ENCODE results near the gene USP22.

DNA sequence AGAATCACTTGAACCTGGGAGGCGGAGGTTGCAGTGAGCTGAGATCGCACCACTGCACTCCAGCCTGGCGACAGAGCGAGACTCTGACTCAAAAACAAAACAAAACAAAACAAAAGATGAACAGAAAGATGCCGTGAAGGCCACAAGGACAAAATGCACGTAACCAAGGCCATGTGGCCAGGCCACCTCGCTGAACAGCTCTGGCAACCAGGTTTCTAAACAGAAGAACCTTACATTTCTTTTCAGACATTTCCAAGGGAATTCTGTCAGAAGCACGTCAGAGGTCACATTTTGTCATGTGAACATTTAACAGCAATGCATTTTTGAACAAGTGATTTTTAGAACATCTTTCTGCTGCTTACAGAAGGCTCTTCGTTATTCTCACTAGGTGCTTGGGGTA, 28.8 kb downstream of the USP22 start:
- TF ChIP-seq, protein P1, sequence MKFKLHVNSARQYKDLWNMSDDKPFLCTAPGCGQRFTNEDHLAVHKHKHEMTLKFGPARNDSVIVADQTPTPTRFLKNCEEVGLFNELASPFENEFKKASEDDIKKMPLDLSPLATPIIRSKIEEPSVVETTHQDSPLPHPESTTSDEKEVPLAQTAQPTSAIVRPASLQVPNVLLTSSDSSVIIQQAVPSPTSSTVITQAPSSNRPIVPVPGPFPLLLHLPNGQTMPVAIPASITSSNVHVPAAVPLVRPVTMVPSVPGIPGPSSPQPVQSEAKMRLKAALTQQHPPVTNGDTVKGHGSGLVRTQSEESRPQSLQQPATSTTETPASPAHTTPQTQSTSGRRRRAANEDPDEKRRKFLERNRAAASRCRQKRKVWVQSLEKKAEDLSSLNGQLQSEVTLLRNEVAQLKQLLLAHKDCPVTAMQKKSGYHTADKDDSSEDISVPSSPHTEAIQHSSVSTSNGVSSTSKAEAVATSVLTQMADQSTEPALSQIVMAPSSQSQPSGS (IDR thresholded peaks at IDR 0.05; ENCODE audit: low read length): no peak
- TF ChIP-seq EZH2 (IDR thresholded peaks at IDR 0.05; ENCODE audit: low read depth, low read length, severe bottlenecking) (no peak), JUND (IDR thresholded peaks at IDR 0.05; ENCODE audit: low read length) (no peak), POLR2A (IDR thresholded peaks at IDR 0.05; ENCODE audit: control extremely low read depth in 1 of 2, low read depth in 2 of 2, low read length in 2 of 2) (no peak), YY1 (IDR thresholded peaks at IDR 0.05; ENCODE audit: low read depth, low read length) (no peak), RAD21 (IDR thresholded peaks at IDR 0.05 in 1 of 2, conservative IDR thresholded peaks at IDR 0.05 in 1 of 2; ENCODE audit: low read depth in 2 of 2, low read length in 2 of 2) (no peak), RFX5 (IDR thresholded peaks at IDR 0.05; ENCODE audit: borderline replicate concordance, low read depth, low read length) (no peak), SIN3A (conservative IDR thresholded peaks at IDR 0.05 in 1 of 2, IDR thresholded peaks at IDR 0.05 in 1 of 2; ENCODE audit: low read depth in 1 of 2, low read length in 2 of 2) (no peak), CBX8 (IDR thresholded peaks at IDR 0.05; ENCODE audit: borderline replicate concordance, low read depth, low read length) (no peak)
- TF ChIP-seq, protein P2, sequence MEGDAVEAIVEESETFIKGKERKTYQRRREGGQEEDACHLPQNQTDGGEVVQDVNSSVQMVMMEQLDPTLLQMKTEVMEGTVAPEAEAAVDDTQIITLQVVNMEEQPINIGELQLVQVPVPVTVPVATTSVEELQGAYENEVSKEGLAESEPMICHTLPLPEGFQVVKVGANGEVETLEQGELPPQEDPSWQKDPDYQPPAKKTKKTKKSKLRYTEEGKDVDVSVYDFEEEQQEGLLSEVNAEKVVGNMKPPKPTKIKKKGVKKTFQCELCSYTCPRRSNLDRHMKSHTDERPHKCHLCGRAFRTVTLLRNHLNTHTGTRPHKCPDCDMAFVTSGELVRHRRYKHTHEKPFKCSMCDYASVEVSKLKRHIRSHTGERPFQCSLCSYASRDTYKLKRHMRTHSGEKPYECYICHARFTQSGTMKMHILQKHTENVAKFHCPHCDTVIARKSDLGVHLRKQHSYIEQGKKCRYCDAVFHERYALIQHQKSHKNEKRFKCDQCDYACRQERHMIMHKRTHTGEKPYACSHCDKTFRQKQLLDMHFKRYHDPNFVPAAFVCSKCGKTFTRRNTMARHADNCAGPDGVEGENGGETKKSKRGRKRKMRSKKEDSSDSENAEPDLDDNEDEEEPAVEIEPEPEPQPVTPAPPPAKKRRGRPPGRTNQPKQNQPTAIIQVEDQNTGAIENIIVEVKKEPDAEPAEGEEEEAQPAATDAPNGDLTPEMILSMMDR (IDR thresholded peaks at IDR 0.05; ENCODE audit: control extremely low read depth in 1 of 3, insufficient read depth in 1 of 3, low read depth in 1 of 3, low read length in 3 of 3): no peak
- TF ChIP-seq, protein P3, sequence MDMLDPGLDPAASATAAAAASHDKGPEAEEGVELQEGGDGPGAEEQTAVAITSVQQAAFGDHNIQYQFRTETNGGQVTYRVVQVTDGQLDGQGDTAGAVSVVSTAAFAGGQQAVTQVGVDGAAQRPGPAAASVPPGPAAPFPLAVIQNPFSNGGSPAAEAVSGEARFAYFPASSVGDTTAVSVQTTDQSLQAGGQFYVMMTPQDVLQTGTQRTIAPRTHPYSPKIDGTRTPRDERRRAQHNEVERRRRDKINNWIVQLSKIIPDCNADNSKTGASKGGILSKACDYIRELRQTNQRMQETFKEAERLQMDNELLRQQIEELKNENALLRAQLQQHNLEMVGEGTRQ (IDR thresholded peaks at IDR 0.05; ENCODE audit: low read length): no peak

All from H1 (cell line).